GM21367 (cell line): Measurements from ENCODE around the gene SEC31A.
"Not testable (repeated sequence)": the region's sequence is repeated elsewhere in the genome, so short reads cannot be mapped to it uniquely, and the experiment has no call there.

Source experiments
- ATAC-seq: cut with Tn5 transposase; IDR thresholded peaks from one replicate; pipeline ENCODE4 v1.9.1; 2021; ENCODE audit not compliant: unreplicated experiment

Gene SEC31A

DNA sequence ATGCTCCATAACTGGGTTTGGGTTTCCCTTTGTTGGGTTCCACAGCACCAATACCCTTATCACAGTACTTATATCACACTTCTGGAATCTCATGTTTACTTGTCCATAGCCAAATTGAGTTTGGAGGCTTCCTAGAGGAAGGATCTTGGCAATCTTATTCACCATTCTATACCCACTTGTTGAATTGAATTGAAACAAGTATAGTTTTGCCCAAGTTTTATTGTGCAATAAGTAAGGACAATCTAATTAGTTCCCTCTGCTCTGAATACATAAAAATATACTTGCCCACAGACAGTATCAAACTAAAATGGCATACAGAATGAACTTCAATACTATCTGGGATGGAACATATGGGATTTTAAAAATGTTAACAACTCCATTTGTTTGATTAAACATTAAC lies 40.3 kb downstream of the SEC31A start:
- ATAC-seq: no peak

DNA sequence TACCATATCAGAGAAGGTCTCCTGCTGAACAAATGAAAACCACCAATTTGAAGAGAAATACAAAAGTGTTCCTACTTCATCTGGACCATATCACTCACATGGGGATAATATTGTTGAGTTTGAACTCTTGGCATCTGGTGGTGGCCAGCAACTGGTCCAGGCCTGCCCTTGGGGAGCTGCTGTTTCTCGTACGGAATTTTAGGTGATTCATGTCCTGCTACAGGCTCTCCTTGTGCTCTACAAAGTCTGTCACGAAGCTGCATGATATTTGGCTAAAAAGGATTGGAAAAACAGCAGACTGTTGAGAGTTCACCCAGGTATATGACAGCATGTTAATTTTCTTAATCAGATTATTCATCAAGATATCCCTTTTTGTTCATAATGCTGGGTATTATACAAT lies 42.2 kb downstream of the SEC31A start:
- no peak for ATAC-seq

GRCh38 chr4:82842593-82842992 lies 48.4 kb downstream of the SEC31A start:
- no peak for ATAC-seq

DNA sequence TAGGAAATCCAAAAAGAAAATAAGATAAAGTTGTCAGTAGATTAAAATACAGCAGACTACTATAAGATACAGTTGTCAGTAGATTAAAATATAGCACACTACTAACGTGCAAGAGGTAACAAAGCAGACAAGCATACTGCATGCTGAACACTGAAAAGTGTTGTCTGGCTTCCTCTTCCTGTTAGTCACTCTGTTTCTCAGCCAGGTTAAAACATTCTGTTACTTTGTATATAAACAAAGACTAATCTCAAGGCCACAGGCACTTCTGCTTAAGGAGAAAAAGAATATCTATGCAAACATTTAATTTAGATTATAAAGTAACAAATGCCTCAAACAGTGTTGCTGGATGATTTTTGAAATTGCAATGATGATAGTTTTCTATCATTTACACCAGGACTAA lies 51.3 kb downstream of the SEC31A start:
- no peak for ATAC-seq

GRCh38 chr4:82833696-82834313 lies 57.1 kb downstream of the SEC31A start:
- no peak for ATAC-seq

GRCh38 chr4:82833060-82833459 lies 57.9 kb downstream of the SEC31A start:
- ATAC-seq: not testable (repeated sequence)

DNA sequence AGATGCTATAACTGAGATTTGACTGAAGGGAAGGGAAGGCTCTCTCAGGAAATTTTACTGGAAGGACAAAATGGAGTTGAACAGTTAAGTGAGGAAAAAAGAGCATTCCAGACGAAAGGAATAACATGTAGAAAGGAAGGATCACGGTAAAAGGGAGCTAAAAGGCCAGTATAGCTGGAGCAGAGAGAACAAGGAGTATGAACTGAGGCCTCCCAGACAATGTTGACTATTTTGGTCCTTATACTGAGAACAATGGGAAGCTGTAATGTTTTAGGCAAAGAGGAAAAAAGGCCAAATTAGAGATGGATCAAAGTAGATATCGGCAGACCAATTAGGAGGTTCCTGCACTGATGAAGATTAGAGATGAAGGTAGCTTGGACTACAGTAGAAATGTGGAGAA lies 65.5 kb downstream of the SEC31A start:
- no peak for ATAC-seq

- ATAC-seq: no peak
Measured at GRCh38 chr4:82823062-82823461, 67.9 kb downstream of the SEC31A start.

DNA sequence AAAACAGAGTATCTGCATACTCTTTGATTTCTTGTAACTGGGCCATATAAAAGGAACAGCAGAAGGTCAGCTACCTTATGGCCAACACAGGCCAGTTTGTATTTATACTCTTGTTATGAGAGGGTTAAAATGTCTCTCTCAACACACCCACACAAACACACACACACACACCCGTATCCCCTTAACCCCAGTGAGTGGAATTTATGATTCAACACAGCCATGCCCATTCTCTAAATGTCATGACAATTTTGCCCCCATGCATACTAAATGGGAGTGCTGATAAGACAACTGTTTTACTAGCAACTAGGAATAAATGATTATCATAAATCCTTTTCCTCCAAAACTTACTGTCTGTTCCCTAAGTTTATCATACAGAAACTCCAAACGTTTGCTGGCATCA lies 70.3 kb downstream of the SEC31A start:
- ATAC-seq: no peak

DNA sequence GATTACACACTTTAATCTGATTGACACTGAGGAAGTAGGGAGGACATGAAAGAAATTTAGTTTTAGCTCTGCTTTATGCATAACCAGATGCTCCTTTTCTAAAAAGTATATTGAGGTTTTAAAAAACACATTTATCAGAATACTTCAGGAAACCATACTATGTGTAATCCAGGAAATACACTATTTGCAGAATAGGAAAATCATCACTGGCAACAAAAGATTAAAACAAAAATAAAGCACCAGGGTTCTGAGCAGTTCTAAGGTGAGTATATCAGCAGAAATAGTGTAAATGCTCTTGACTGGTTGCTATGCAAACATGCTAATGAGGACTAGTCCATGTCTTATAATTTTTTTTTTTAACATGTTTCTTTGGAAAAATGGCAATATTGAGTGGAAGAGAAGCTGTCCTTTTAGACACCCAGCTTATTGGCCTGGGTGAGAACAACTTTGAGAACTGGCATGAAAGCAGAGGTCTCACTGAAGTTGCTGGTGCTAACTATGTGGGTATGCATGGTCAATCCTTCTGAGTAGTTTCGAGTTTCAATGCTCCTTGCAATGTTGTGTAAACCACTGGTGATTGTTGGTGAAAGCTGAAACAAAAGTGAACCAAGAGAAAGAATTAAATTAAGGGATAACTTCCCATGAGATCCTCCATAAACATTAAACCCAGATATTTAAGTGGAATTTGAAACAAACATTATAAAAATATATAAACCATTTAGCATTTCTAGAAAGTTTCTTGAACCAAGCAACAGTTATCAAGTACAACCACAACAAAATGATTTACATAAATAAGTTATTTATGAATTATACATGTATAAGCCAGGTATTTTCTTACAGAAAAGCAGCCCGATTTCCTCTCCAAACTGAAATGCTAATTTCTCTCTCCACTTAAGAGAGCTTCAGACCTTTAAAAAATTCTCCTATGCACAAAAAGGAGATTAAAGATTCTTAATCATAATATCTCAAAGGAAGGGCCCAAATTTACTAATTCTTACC lies 72.0 kb downstream of the SEC31A start:
- ATAC-seq: no peak

DNA sequence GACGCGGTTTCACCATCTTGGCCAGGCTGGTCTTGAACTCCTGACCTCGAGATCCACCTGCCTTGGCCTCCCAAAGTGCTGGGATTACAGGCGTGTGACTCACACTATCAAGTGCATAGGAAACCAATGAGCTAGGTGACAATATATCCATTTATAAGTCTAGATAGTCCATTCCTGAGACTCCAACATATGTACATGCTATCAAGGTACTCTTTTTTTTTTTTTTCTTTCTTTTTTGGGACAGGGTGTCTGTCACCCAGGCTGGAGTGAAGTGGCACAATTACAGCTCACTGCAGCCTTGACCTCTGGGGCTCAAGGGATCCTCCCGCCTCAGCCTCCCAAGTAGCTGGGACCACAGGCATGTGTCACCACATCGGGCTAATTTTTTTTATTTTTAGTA lies 74.1 kb downstream of the SEC31A start:
- ATAC-seq: not testable (repeated sequence)

- no peak for ATAC-seq
Measured at GRCh38 chr4:82814034-82814433, 76.9 kb downstream of the SEC31A start.

DNA sequence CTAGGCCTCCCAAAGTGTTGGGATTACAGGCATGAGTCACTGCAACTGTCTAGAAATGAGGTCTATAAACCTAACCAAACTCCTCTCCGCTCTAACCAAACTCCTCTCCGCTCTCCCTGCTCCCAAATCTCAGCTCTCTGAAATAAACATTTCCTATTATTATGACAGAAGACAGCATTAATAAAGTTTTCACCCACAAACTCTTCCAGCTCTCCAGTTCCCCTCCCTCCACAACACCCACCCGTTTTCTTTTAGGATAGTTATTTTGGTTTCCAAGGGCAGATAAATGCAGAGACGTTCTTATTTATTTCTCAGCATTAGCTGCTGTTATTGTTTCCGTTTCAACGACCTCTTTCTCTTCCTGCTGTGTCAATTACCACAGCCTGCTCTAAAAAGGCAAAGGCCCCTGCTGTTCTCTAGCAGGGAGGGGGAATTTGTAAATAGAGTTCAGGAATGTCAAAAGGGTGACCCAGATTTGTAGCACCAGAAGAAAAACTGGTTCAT lies 79.1 kb downstream of the SEC31A start:
- ATAC-seq: no peak

- ATAC-seq: no peak
Measured at GRCh38 chr4:82811392-82811791, 79.6 kb downstream of the SEC31A start.

- no peak for ATAC-seq
Measured at GRCh38 chr4:82810176-82810575, 80.8 kb downstream of the SEC31A start.

DNA sequence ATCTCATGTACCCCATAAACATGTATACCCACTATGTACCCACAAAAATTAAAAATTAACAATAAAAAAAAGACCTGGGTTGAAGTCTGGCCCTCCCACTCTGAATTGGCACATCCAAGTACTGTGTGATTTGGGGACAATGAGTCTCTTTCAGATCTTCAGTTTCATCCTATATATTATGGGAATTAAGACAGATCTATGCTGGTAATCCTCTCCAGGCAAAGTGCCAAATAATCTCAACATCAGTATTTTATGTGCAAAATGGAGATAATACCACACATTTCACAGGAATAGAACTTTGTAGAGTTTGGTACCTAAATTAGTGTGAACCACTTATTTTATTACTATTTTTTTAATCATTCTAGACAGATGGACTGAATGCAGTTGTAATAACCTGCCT lies 81.3 kb downstream of the SEC31A start:
- no peak for ATAC-seq

DNA sequence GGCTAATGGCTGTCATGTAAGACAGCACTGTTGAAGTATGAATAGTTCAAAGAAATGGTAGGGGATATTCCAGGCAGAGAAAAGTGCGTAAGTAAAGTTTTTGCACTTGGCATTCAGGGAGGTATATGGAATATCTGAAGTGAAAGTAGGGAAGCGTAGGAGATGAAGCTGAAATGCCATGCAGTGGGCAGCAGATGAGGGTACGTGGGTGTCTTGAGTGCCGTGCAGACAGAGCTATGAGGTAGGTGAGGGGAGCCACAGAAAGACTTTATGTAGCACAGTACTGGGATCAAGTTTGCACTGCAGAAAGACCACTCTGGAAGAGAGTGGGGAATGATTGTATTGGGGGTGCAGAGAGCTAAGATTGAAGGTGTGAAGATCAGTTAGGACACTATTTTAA lies 87.2 kb downstream of the SEC31A start:
- ATAC-seq: no peak

DNA sequence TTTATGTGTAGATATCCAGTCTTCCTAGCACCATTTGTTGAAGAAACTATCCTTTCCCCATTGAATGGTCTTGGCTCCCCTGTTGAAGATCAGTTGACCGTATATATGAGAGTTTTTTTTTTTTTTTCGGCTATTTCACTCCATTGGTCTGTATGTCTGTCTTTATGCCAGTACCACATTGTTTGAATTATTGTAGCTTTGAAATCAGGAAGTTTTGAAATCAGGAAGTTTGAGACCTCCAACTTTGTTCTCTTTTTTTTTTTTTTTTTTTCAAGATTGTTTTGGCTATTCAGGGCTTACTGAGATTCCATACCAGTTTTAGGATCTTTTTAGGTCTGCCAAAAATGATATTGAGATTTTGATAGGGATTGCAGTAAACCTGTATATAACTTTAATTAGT lies 88.0 kb downstream of the SEC31A start:
- ATAC-seq: no peak

- ATAC-seq: no peak
Measured at GRCh38 chr4:82801910-82802521, 88.9 kb downstream of the SEC31A start.

GRCh38 chr4:82799006-82799881 lies 91.7 kb downstream of the SEC31A start:
- peak; percentile 41 for ATAC-seq
